Mesendoderm (in vitro differentiated cells): Measurements from ENCODE around the gene PDE6G.

Source experiments
- DNase-seq: peaks from one replicate; pipeline ENCODE4 v3.0.0; 2013
- H2AK5ac ChIP-seq: 2 replicates; pipeline ENCODE4 v1.6.1; 2013; ENCODE audit warnings: low read length, inconsistent platforms
- H2BK120ac ChIP-seq: 2 replicates; pipeline ENCODE4 v1.6.1; 2013; ENCODE audit warnings: low read depth, mild to moderate bottlenecking, low read length, moderate library complexity, mixed read lengths
- H2BK15ac ChIP-seq: replicated peaks from 2 replicates; pipeline ENCODE4 v1.6.1; 2013; ENCODE audit warnings: low read depth, mild to moderate bottlenecking, moderate library complexity
- H2BK5ac ChIP-seq: 2 replicates; pipeline ENCODE4 v1.6.1; 2013; ENCODE audit warnings: low read length, inconsistent platforms
- H3K18ac ChIP-seq: 2 replicates; pipeline ENCODE4 v1.6.1; 2013; ENCODE audit warnings: mild to moderate bottlenecking, low read length, mixed read lengths
- H3K23ac ChIP-seq: one replicate; pipeline ENCODE4 v1.6.1; 2013; ENCODE audit warnings: low read length
- H3K27ac ChIP-seq: 2 replicates; pipeline ENCODE4 v1.5.1; 2013; ENCODE audit warnings: low read depth, mild to moderate bottlenecking, inconsistent platforms, low read length, moderate library complexity
- H3K27me3 ChIP-seq: 2 replicates; pipeline ENCODE4 v1.6.1; 2013; ENCODE audit warnings: low read length, control low read depth, mild to moderate bottlenecking, inconsistent platforms; ENCODE audit not compliant: insufficient read depth, poor library complexity
- H3K36me3 ChIP-seq: 2 replicates; pipeline ENCODE4 v1.6.1; 2013; ENCODE audit warnings: low read length, inconsistent platforms; ENCODE audit not compliant: control insufficient read depth, insufficient read depth
- H3K4ac ChIP-seq: one replicate; pipeline ENCODE4 v1.6.1; 2013; ENCODE audit warnings: low read depth, mild to moderate bottlenecking, low read length, moderate library complexity
- H3K4me1 ChIP-seq: 2 replicates; pipeline ENCODE4 v1.6.1; 2013; ENCODE audit warnings: low read depth, low read length, inconsistent platforms; ENCODE audit not compliant: control insufficient read depth
- H3K4me2 ChIP-seq: 2 replicates; pipeline ENCODE4 v1.6.1; 2013; ENCODE audit warnings: low read length
- H3K4me3 ChIP-seq: 2 replicates; pipeline ENCODE4 v1.5.1; 2013; ENCODE audit warnings: mild to moderate bottlenecking, low read length
- H3K56ac ChIP-seq: one replicate; pipeline ENCODE4 v1.6.1; 2013; ENCODE audit warnings: low read length
- H3K79me1 ChIP-seq: 2 replicates; pipeline ENCODE4 v1.6.1; 2013; ENCODE audit warnings: low read length, inconsistent platforms
- H3K79me2 ChIP-seq: 2 replicates; pipeline ENCODE4 v1.6.1; 2013; ENCODE audit warnings: mild to moderate bottlenecking, low read length; ENCODE audit not compliant: control insufficient read depth, insufficient read depth
- H3K9ac ChIP-seq: 2 replicates; pipeline ENCODE4 v1.6.1; 2013; ENCODE audit warnings: low read length, inconsistent platforms
- H4K5ac ChIP-seq: one replicate; pipeline ENCODE4 v1.6.1; 2013; ENCODE audit warnings: low read length
- H4K8ac ChIP-seq: one replicate; pipeline ENCODE4 v1.6.1; 2013; ENCODE audit warnings: low read depth, mild to moderate bottlenecking, control low read depth, low read length, moderate library complexity
- WGBS: extraction: QIAGEN DNeasy Blood & Tissue Kit; methylation state at CpG from one replicate; pipeline ENCODE4 v1.1.7; 2013; ENCODE audit warnings: low lambda C conversion rate, missing lambda C conversion rate; ENCODE audit not compliant: insufficient coverage; ENCODE audit errors: extremely low coverage; 5-methylcytosine and 5-hydroxymethylcytosine counted together

PDE6G gene

DNA sequence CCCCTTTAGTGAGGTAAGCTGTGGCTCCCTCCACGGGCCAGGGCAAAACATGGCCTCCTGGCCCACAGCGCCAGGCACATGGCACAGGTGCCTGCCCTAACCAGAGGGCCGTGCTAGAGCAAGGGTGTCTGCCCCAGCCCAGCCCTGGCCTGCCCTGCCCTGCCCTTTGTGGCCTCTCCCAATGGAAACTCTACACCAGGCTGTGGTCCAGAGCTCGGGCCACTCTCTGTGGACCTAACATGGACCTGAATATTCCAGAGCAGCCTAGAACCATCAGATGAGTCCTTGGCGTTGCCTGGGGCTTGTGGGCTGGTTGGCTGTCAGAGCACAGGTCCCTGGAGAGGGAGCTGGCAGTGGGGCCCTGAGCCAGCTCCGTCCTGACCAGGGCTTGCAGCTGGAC lies 38.9 kb upstream of the PDE6G start:
- no peak overlapping the region for H3K23ac ChIP-seq
- no peaks in the 10 kb centered on the region for H3K79me1 ChIP-seq
- H3K79me2 ChIP-seq: no peaks in the 10 kb centered on the region
- no CpG with 5 or more reads among the region's 6 CpGs for WGBS
- H3K18ac ChIP-seq: no peak overlapping the region
- H3K27ac ChIP-seq: no peak overlapping the region
- H3K4me2 ChIP-seq: no peak overlapping the region
- H3K56ac ChIP-seq: no peak overlapping the region
- H3K4me3 ChIP-seq: no peak overlapping the region
- H3K4me1 ChIP-seq: no peaks in the 10 kb centered on the region
- H3K4ac ChIP-seq: no peak overlapping the region
- no peak overlapping the region for H2AK5ac ChIP-seq
- H3K9ac ChIP-seq: no peak overlapping the region
- peaks cover 20% of the 10 kb centered on the region for H3K36me3 ChIP-seq
- H3K27me3 ChIP-seq: no peaks in the 10 kb centered on the region
- H4K5ac ChIP-seq: no peak overlapping the region
- no peak for DNase-seq
- no peak overlapping the region for H2BK5ac ChIP-seq
- no peak overlapping the region for H2BK120ac ChIP-seq
- H4K8ac ChIP-seq: no peak overlapping the region
- no peak overlapping the region for H2BK15ac ChIP-seq

DNA sequence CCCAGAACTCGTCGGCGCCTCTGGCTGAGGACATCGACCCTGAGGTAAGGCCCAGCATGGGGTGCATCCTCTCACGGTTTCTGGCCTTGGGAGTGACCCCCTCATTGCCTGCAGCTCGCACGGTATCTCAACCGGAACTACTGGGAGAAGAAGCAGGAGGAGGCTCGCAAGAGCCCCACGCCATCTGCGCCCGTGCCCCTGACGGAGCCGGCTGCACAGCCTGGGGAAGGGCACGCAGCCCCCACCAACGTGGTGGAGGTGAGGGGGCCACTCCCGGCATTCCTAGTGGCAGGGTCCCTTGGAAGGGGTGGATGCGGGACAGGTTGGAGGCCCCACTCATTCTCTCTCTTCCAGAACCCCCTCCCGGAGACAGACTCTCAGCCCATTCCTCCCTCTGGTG lies 38.5 kb upstream of the PDE6G start:
- H3K18ac ChIP-seq: no peak overlapping the region
- H2AK5ac ChIP-seq: no peak overlapping the region
- H3K79me1 ChIP-seq: no peaks in the 10 kb centered on the region
- no peaks in the 10 kb centered on the region for H3K27me3 ChIP-seq
- no peak for DNase-seq
- H4K8ac ChIP-seq: no peak overlapping the region
- H4K5ac ChIP-seq: no peak overlapping the region
- no peak overlapping the region for H3K56ac ChIP-seq
- no peaks in the 10 kb centered on the region for H3K79me2 ChIP-seq
- H2BK5ac ChIP-seq: no peak overlapping the region
- no peak overlapping the region for H3K4ac ChIP-seq
- no peak overlapping the region for H3K9ac ChIP-seq
- no peak overlapping the region for H3K23ac ChIP-seq
- H2BK15ac ChIP-seq: no peak overlapping the region
- H3K4me3 ChIP-seq: no peak overlapping the region
- H3K4me1 ChIP-seq: no peaks in the 10 kb centered on the region
- peaks cover 20% of the 10 kb centered on the region for H3K36me3 ChIP-seq
- WGBS: no CpG with 5 or more reads among the region's 19 CpGs
- H3K27ac ChIP-seq: no peak overlapping the region
- no peak overlapping the region for H2BK120ac ChIP-seq
- no peak overlapping the region for H3K4me2 ChIP-seq

DNA sequence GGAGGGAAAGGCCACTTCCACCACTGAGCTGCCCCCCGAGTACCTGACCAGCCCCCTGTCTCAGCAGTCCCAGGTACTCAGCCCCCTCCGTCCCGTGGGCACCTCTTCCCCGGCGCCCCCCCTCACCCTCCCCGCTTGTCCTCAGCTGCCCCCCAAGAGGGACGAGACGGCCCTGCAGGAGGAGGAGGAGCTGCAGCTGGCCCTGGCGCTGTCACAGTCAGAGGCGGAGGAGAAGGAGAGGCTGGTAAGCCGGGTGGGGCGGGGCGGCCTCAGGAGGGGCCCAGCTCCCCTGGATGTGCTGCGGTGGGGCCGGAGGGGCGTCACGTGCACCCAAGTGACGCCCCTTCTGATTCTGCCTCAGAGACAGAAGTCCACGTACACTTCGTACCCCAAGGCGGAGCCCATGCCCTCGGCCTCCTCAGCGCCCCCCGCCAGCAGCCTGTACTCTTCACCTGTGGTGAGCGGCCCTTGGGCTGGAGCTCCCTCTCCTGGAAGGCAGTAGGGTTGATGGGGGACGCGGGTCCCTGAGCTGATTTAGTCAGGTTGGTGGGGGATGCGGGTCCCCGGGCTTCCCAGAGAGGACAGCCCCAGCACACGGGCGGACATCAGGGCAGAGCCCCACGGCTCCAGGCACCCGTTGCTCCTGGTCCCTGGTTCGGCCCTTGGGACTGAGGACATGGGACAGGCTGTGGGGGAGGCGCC lies 37.3 kb upstream of the PDE6G start:
- H3K4me3 ChIP-seq: no peak overlapping the region
- no peak overlapping the region for H3K18ac ChIP-seq
- no peak overlapping the region for H3K9ac ChIP-seq
- H4K8ac ChIP-seq: no peak overlapping the region
- no peaks in the 10 kb centered on the region for H3K4me1 ChIP-seq
- no peak overlapping the region for H3K4me2 ChIP-seq
- H2BK5ac ChIP-seq: no peak overlapping the region
- H2BK120ac ChIP-seq: no peak overlapping the region
- no peak overlapping the region for H3K23ac ChIP-seq
- H3K4ac ChIP-seq: no peak overlapping the region
- H3K27ac ChIP-seq: no peak overlapping the region
- WGBS: no CpG with 5 or more reads among the region's 35 CpGs
- peaks cover 1% of the 10 kb centered on the region for H3K79me1 ChIP-seq
- no peak overlapping the region for H2BK15ac ChIP-seq
- DNase-seq: no peak
- no peak overlapping the region for H4K5ac ChIP-seq
- H3K27me3 ChIP-seq: no peaks in the 10 kb centered on the region
- H2AK5ac ChIP-seq: no peak overlapping the region
- no peak overlapping the region for H3K56ac ChIP-seq
- H3K79me2 ChIP-seq: no peaks in the 10 kb centered on the region
- peaks cover 20% of the 10 kb centered on the region for H3K36me3 ChIP-seq

DNA sequence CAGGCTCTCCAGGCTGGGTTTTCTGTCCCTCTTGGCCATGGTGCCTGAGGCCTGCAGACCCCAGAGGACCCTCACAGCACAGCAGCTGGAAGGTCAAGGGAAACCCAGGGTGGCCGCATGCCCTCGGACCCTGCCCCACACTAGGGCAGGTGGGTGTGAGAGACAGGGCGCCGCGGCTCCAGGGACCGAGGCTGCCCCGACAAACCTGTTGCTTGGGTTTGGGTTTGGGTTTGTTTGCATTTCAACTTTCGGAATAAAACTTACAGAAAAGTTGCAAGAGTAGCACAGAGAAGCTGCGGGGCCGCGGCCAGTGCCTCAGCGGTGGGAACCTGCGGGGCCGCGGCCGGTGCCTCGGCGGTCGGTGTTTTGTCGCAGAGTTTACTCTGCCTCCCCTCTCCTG lies 35.3 kb upstream of the PDE6G start:
- Histone ChIP-seq H3K36me3 (peaks cover 17% of the 10 kb centered on the region), H3K18ac (no peak overlapping the region), H3K79me2 (no peaks in the 10 kb centered on the region), H3K4me3 (no peak overlapping the region), H2AK5ac (no peak overlapping the region), H3K4ac (no peak overlapping the region), H3K9ac (no peak overlapping the region), H2BK120ac (no peak overlapping the region), H2BK5ac (no peak overlapping the region), H3K27me3 (no peaks in the 10 kb centered on the region), H3K4me1 (no peaks in the 10 kb centered on the region), H4K8ac (no peak overlapping the region), H3K4me2 (no peak overlapping the region), H3K27ac (no peak overlapping the region), H4K5ac (no peak overlapping the region), H3K56ac (no peak overlapping the region), H3K23ac (no peak overlapping the region), H3K79me1 (peaks cover 1% of the 10 kb centered on the region), H2BK15ac (no peak overlapping the region)
- DNase-seq: no peak
- no CpG with 5 or more reads among the region's 20 CpGs for WGBS

DNA sequence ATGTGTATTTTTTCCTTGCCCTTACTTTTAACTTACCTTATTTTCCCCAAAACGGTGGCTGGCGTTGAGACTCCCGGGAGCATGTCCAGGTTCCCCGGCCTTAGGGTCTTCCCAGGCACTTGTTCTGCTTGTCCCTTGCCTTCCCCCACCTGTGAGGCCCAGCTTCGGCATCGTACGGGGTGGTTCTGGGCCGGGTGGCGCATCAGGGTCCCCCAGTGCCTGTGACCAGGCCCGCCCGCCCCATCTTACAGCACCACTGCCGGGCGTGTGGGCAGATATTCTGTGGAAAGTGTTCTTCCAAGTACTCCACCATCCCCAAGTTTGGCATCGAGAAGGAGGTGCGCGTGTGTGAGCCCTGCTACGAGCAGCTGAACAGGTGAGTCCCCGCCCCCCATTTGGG lies 34.9 kb upstream of the PDE6G start:
- no CpG with 5 or more reads among the region's 18 CpGs for WGBS
- Histone ChIP-seq H3K4me1 (no peaks in the 10 kb centered on the region), H3K79me1 (peaks cover 5% of the 10 kb centered on the region), H3K36me3 (peaks cover 18% of the 10 kb centered on the region), H3K27ac (no peak overlapping the region), H2BK15ac (no peak overlapping the region), H3K18ac (no peak overlapping the region), H3K4ac (no peak overlapping the region), H3K79me2 (no peaks in the 10 kb centered on the region), H3K9ac (no peak overlapping the region), H3K4me3 (no peak overlapping the region), H3K56ac (no peak overlapping the region), H3K23ac (no peak overlapping the region), H3K4me2 (no peak overlapping the region), H2BK5ac (no peak overlapping the region), H4K5ac (no peak overlapping the region), H4K8ac (no peak overlapping the region), H3K27me3 (no peaks in the 10 kb centered on the region), H2BK120ac (no peak overlapping the region), H2AK5ac (no peak overlapping the region)
- DNase-seq: no peak

DNA sequence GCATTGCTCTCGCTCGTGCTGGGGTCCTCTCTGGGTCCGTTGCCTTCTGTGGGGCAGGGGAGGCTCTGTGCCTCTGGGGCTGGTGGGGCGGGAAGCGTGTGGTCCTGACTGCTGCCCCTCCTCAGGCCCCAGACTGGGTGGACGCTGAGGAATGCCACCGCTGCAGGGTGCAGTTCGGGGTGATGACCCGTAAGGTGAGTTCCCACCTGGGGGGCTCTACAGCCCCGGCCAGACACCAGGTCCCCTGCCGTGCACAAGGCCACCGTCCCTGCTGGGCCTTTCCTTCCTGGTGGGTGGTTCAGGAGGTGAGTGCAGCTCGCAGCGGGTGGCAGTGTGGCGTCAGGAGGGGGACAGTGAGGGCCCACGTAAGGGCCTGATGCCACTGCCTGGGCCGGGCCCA lies 34.2 kb upstream of the PDE6G start:
- no peak overlapping the region for H2BK5ac ChIP-seq
- H2BK15ac ChIP-seq: no peak overlapping the region
- H3K18ac ChIP-seq: no peak overlapping the region
- peaks cover 3% of the 10 kb centered on the region for H3K79me2 ChIP-seq
- H3K56ac ChIP-seq: no peak overlapping the region
- DNase-seq: no peak
- H3K79me1 ChIP-seq: peaks cover 7% of the 10 kb centered on the region
- H3K4ac ChIP-seq: no peak overlapping the region
- H3K4me2 ChIP-seq: no peak overlapping the region
- H3K9ac ChIP-seq: no peak overlapping the region
- no peak overlapping the region for H4K8ac ChIP-seq
- H2BK120ac ChIP-seq: no peak overlapping the region
- no peak overlapping the region for H3K4me3 ChIP-seq
- H3K27ac ChIP-seq: no peak overlapping the region
- no peak overlapping the region for H2AK5ac ChIP-seq
- H4K5ac ChIP-seq: no peak overlapping the region
- H3K23ac ChIP-seq: no peak overlapping the region
- peaks cover 18% of the 10 kb centered on the region for H3K36me3 ChIP-seq
- no peaks in the 10 kb centered on the region for H3K4me1 ChIP-seq
- WGBS: no CpG with 5 or more reads among the region's 17 CpGs
- no peaks in the 10 kb centered on the region for H3K27me3 ChIP-seq
